GM21529 (cell line): ENCODE data around the gene IRF6.
A peak's percentile ranks its signal among the peaks of the same experiment; 100 is the strongest.

Source experiments
- ATAC-seq: cut with Tn5 transposase; IDR thresholded peaks from one replicate; pipeline ENCODE4 v1.9.1; 2021; ENCODE audit not compliant: unreplicated experiment

Gene IRF6

GRCh38 chr1:209790286-209791193 lies 15.4 kb downstream of the IRF6 start:
- no peak for ATAC-seq

DNA sequence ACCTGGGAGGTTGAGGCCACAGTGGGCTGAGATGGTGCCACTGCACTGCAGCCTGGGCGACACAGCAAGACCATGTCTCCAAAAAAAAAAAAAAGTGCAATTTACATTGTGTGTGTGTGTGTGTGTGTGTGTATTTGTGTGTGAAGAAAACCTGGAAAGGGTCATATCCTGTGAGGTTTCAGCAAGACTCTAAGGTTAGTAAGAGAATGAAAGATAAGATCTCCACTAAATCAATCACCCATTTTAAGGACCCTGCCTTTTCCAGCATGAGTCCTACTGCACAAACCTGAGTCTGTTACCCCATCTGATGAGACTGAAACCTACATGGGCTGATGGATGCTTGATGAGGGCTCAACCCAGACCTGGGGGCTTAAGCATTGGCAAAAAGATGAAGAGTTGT lies 16.7 kb downstream of the IRF6 start:
- no peak for ATAC-seq

DNA sequence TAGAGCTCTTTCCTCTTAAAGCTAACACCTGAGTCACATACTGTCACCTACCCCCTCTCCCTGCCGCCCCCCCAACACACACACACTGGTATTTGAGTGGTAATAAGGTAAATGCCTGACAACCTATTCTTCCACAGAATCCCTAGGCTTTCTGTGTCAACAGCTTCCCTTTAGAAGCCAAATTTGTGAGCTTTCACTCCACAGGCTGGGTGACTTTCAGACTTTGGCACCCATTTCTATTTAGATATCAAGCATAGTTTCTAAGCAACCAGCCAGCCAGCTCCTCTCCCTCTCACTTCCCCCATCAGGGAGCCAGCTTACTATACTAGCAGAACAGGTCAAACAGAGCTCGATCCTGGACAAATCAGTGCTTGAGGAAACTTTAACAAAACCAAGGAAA lies 18.4 kb downstream of the IRF6 start:
- ATAC-seq = no peak

- no peak for ATAC-seq
Observed at GRCh38 chr1:209786146-209786545, 19.8 kb downstream of the IRF6 start.

DNA sequence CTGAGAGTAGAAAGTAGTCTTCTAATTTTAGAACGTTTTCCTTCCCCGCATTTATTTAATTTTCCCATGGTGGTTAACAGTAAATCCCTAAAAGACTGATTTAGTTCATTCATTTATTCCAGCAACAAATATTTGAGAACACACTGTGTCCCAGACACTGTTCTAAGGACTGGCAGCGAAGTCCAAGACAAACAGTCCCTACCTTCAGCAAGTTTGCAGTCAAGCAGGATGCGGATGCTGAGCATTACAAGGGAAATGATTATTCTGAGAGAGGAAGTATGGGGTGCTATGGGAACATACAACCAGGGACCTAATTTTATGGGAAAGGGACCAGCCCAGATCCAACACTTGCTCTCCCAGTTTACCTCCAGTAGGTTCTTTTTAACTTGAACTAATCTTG lies 20.4 kb downstream of the IRF6 start:
- ATAC-seq = no peak

GRCh38 chr1:209784265-209785169 lies 21.4 kb downstream of the IRF6 start, which contains the start of gene C1orf74:
C1orf74 (minus strand) TSS chr1:209784559; CDS start chr1:209783634, 925 bp downstream.
- ATAC-seq = peak; percentile 99

GRCh38 chr1:209783386-209783785 lies 22.6 kb downstream of the IRF6 start:
- ATAC-seq = no peak

DNA sequence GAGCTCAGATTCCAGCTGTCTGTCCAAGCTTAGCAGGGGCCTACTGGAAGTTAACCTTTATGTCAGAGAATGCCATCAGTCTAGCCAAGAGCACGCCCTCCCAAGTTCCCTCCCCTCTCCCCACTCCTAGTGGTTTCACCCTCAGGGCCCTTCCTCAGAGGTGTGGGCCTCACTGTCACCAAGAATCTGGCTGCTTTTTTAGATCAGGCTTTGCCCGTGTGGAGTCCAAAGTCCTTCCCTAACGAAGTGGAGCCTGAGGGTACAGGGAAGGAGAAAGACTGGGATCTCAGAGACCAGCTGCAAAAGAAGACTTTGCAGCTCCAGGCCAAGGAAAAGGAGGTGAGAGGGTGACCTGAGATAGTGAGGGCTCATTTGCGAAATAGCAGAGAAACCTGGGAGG lies 25.7 kb downstream of the IRF6 start:
- no peak for ATAC-seq

GRCh38 chr1:209778102-209778501 lies 27.8 kb downstream of the IRF6 start:
- no peak for ATAC-seq

- no peak for ATAC-seq
Observed at GRCh38 chr1:209777587-209777986, 28.4 kb downstream of the IRF6 start.

DNA sequence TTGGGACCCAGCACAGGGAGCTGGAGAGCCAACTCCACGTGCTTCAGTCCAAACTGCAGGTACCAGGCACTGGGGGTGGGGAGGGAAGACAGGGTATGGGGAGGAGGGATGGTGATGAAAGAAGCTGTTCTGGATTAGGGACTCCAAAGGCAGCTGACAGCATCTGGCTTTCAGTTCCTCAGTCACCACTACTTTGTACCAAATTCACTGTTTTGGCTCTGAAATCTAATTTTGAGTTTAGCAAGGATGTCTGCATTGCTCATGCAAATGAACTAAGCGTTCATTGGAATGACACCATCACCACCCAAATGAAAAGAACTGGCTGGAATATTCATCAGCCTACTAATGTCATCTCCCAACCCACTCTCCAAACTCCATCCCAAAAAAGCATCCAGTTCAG lies 30.3 kb downstream of the IRF6 start:
- peak; percentile 43 for ATAC-seq

DNA sequence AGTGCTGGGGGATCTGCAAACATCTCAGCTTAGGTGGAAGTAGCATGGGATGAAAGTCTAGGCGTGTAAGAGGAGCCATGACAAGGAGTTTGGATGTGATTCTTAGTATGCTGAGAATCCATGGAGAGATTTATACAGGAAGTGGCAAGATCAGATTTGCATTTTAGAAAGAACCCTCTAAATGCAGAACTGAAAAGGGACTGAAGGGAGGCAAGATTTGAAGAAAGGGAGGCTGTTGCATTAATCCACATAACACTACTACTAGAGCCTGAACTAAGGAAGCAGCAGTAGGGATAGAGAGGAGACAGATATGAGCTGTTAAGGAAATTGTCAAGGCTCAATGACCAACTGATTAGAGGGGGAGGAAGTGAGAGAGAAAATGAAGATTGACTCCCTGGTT lies 31.4 kb downstream of the IRF6 start:
- ATAC-seq = peak; percentile 72

DNA sequence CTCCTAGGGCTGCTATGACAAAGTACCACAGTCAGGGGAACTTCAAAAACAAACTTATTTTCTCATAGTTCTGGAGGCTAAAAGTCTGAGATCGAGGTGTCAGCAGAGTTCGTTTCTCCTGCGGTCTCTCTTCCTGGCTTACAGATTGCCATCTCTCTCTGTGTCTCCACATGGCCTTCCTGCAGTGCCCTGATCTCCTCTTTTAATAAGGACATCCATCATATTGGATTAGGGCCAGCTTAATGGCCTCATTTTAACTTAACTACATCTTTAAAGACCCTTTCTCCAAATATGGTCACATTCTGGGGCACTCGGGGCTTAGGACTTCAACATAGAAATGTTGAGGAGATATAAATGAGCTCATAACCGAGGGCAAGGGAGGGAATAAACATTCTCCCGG lies 33.8 kb downstream of the IRF6 start:
- ATAC-seq = no peak

DNA sequence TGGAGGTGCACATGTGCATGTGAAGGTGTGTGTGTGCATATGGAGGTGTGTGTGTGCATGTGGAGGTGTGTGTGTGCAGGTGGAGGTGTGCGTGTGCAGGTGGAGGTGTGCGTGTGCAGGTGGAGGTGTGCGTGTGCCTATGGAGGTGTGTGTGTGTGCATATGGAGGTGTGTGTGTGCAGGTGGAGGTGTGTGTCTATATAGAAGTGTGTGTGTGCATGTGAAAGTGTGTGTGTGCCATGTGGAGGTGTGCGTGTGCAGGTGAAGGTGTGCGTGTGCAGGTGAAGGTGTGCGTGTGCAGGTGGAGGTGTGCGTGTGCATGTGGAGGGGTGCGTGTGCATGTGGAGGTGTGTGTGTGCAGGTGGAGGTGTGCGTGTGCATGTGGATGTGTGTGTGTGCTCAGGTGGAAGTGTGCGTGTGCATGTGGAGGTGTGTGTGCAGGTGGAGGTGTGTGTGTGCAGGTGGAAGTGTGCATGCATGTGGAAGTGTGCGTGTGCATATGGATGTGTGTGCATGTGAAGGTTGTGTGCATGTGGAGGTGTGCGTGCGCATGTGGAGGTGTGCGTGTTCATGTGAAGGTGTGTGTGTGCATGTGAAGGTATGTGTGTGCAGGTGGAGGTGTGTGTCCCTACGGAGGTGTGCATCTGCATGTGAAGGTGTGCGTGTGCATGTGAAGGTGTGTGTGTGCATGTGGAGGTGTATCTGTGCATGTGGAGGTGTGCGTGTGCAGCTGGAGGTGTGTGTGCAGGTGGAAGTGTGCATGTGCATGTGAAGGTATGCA lies 35.1 kb downstream of the IRF6 start:
- no peak for ATAC-seq

DNA sequence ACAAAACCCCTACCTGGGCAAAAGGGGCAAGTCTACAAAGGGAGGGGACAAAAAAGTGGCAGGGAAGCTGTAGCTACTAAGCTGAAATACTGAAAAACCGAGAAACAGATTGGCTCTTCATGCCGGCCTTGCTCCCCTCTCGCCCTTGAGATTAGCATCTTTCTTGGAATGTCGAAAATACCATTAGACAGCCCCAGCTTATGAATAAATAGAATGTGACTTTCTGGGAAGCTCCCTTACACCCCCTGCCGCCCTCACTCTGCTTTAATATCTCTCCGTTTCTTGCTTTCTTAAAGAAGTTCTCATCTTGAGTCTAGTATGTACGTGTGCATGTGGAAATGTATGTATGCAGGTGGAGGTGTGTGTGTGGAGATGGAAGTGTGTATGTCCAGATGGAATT lies 36.0 kb downstream of the IRF6 start:
- no peak for ATAC-seq

DNA sequence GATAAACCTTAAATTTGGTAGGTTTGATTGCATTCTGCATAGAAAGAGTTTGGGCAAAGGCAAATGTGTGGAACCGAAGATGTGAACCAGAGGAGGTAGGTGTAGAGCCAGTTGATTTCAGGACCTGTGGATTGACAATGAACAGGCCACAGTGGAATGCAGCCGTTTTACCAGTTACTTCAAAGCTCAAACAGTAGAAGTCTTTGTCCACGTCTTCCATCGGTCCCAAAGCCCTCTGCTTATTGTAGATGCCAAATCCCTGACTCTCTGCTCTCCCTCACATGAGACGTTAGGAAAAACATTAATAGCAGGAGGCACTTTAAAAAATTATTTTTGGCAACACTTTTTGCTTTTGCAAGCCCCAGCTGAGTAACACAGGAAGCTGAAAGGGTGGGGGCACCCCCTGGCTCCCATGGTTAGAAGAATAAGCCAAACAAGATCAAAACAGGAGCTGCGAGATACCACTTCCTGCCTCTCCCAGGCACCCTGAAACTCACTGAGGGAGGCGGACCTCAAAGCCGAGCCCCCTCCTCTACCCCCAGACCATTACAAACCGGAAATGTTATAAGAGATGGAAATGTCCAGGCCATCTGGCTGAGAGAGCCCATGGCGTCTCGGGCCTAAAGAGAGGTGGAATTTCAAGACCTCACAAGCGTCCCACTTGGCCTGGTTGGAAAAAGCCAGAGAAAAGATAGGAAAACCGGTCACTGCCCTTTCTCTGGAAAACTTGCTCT lies 36.6 kb downstream of the IRF6 start:
- peak; percentile 75 for ATAC-seq

GRCh38 chr1:209768354-209768774 lies 37.6 kb downstream of the IRF6 start:
- peak; percentile 85 for ATAC-seq

GRCh38 chr1:209767706-209768105 lies 38.2 kb downstream of the IRF6 start:
- no peak for ATAC-seq

DNA sequence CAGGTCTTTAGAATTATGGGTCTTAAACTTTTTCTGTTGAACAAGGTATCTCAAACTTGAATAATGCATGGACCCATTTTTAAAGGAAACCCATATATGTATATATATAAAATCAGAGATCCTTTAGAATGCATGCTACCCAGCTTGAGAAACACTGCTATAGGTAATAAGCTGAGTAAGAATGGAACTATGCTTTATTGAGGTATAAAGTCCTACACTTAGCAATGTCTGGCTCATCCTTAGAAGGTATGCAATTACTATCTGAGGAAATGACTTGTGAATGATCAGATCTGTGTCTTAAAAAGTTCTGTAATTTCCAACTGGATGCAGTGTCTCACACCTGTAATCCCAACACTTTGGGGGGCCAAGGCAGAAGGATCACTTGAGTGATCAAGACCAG lies 38.8 kb downstream of the IRF6 start:
- ATAC-seq = no peak

GRCh38 chr1:209766051-209766450 lies 39.9 kb downstream of the IRF6 start:
- ATAC-seq = no peak
